Measurements from ENCODE around the gene PEX13.
"Not testable (repeated sequence)": the region's sequence is repeated elsewhere in the genome, so short reads cannot be mapped to it uniquely, and the experiment has no call there.

Gene PEX13

DNA sequence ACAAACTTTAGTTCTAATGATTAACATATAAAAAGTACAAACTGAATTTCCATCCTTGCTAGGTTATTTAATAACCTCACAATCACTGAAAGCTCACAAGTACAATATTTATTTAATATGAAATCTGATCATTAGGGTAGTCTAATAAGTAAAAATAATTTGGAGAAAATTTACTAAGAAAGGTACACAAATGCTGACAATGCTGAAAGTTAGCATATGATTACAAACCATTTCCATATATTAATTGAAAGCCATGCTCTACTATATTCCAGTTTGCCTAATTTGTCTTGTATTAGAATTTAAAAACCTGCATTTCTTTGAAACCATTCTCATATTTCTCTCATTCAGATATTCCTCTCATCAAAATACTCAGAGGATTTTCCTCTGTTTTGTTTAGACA is 8.2 kb upstream of the PEX13 start:
- no peak overlapping the region for H2AK5ac ChIP-seq (ENCODE audit: low read length)
- DNase-seq = no peak
- no peak overlapping the region for H2AFZ ChIP-seq (ENCODE audit: insufficient read depth, low read length, poor library complexity)
- no peak overlapping the region for H3K23ac ChIP-seq (ENCODE audit: low read length)
- no peaks in the 10 kb centered on the region for H3K9me3 ChIP-seq (ENCODE audit: insufficient read depth, low read depth, low read length)
- no peak overlapping the region for H2BK5ac ChIP-seq (ENCODE audit: low read depth, low read length, poor library complexity)
- no peaks in the 10 kb centered on the region for H3K27me3 ChIP-seq (ENCODE audit: insufficient read depth, low read length)
- no peak overlapping the region for H3K9ac ChIP-seq (ENCODE audit: low read length)
- H2BK12ac ChIP-seq (ENCODE audit: low read length) = no peak overlapping the region
- no peak overlapping the region for H4K12ac ChIP-seq (ENCODE audit: low read depth, low read length)
- H3K36me3 ChIP-seq (ENCODE audit: control insufficient read depth in 1 of 2, insufficient read depth in 2 of 2, low read length in 2 of 2) = peaks cover 0 to 3% of the 10 kb centered on the region in 2 experiments
- H3K79me2 ChIP-seq (ENCODE audit: control insufficient read depth, insufficient read depth, low read length, poor library complexity) = no peaks in the 10 kb centered on the region
- H3K14ac ChIP-seq (ENCODE audit: low read length) = no peak overlapping the region
- H4K8ac ChIP-seq (ENCODE audit: low read depth, low read length) = no peak overlapping the region
- H3K4ac ChIP-seq (ENCODE audit: low read depth, low read length) = no peak overlapping the region
- H4K91ac ChIP-seq (ENCODE audit: low read depth, low read length) = no peak overlapping the region
- no peak overlapping the region for H3K4me2 ChIP-seq (ENCODE audit: low read length)
- peaks cover 0 to 2% of the 10 kb centered on the region in 2 experiments for H3K4me1 ChIP-seq (ENCODE audit: control insufficient read depth in 1 of 2, insufficient read depth in 2 of 2, low read length in 2 of 2)
- no peak overlapping the region for H3K4me3 ChIP-seq (ENCODE audit: low read depth, low read length)
- no peak overlapping the region for H3K27ac ChIP-seq (ENCODE audit: low read depth, low read length)
- H3K79me1 ChIP-seq (ENCODE audit: low read length) = peaks cover 2% of the 10 kb centered on the region
- H2BK120ac ChIP-seq (ENCODE audit: insufficient read depth, low read length, poor library complexity) = no peak overlapping the region
- H3K18ac ChIP-seq (ENCODE audit: low read length) = no peak overlapping the region

DNA sequence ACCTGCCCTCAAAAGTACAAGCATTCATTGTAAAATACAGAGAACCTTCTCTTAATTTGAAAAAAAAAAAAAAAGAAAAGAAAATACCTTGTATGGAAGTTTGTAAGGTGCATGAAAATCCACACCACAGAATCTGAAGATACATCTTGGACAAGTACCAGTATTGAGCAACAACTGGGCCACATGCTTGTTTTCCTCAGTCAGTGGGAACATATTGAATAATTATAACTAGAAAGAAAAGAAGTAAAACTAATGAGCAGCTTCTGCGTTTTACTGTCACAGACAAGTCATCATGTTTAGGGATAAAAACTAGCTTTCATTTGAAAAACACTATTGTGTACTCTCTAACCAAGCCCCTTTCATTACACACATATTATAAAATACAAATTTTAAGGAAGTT is 5.8 kb upstream of the PEX13 start:
- Histone ChIP-seq H2BK120ac (ENCODE audit: insufficient read depth, low read length, poor library complexity) (no peak overlapping the region), H3K79me2 (ENCODE audit: control insufficient read depth, insufficient read depth, low read length, poor library complexity) (peaks cover 3% of the 10 kb centered on the region), H2AK5ac (ENCODE audit: low read length) (no peak overlapping the region), H3K27me3 (ENCODE audit: insufficient read depth, low read length) (no peaks in the 10 kb centered on the region), H4K8ac (ENCODE audit: low read depth, low read length) (no peak overlapping the region), H3K4me2 (ENCODE audit: low read length) (no peak overlapping the region), H3K9me3 (ENCODE audit: insufficient read depth, low read depth, low read length) (no peaks in the 10 kb centered on the region), H3K18ac (ENCODE audit: low read length) (no peak overlapping the region), H3K79me1 (ENCODE audit: low read length) (peaks cover 5% of the 10 kb centered on the region), H4K91ac (ENCODE audit: low read depth, low read length) (no peak overlapping the region), H3K36me3 (ENCODE audit: control insufficient read depth in 1 of 2, insufficient read depth in 2 of 2, low read length in 2 of 2) (peaks cover 0 to 3% of the 10 kb centered on the region in 2 experiments), H3K4ac (ENCODE audit: low read depth, low read length) (no peak overlapping the region), H3K9ac (ENCODE audit: low read length) (no peak overlapping the region), H2AFZ (ENCODE audit: insufficient read depth, low read length, poor library complexity) (no peak overlapping the region), H3K23ac (ENCODE audit: low read length) (no peak overlapping the region), H2BK12ac (ENCODE audit: low read length) (no peak overlapping the region), H3K14ac (ENCODE audit: low read length) (no peak overlapping the region), H2BK5ac (ENCODE audit: low read depth, low read length, poor library complexity) (no peak overlapping the region), H4K12ac (ENCODE audit: low read depth, low read length) (no peak overlapping the region), H3K4me1 (ENCODE audit: control insufficient read depth in 1 of 2, insufficient read depth in 2 of 2, low read length in 2 of 2) (peaks cover 0 to 2% of the 10 kb centered on the region in 2 experiments), H3K27ac (ENCODE audit: low read depth, low read length) (no peak overlapping the region), H3K4me3 (ENCODE audit: low read depth, low read length) (no peak overlapping the region)
- no CpG with 5 or more reads among the region's 1 CpG for WGBS (ENCODE audit: extremely low coverage, insufficient coverage, insufficient read length)
- DNase-seq = no peak

DNA sequence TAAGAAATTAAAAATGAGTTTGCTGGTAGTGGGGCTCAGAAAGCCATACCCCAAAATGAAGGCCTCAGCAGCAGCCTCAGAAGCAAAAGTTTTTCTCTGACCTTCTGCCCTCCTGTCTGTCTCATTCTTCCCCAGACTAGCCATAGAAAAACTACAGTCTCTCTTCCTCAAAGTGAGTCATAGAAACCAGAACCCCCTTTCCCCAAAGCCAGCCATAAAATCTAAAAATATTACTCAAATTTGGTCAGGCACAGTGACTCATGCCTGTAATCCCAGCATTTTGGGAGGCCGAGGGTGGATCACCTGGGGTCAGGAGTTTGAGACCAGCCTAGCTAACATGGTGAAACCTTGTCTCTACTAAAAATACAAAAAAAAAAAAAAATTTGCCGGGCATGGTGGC is 5.2 kb upstream of the PEX13 start:
- H3K9me3 ChIP-seq (ENCODE audit: insufficient read depth, low read depth, low read length); H3K23ac ChIP-seq (ENCODE audit: low read length); H3K9ac ChIP-seq (ENCODE audit: low read length); H2AFZ ChIP-seq (ENCODE audit: insufficient read depth, low read length, poor library complexity); H4K8ac ChIP-seq (ENCODE audit: low read depth, low read length); H3K27ac ChIP-seq (ENCODE audit: low read depth, low read length); H3K4ac ChIP-seq (ENCODE audit: low read depth, low read length); H2BK5ac ChIP-seq (ENCODE audit: low read depth, low read length, poor library complexity); H3K18ac ChIP-seq (ENCODE audit: low read length); H4K91ac ChIP-seq (ENCODE audit: low read depth, low read length); H2BK12ac ChIP-seq (ENCODE audit: low read length); H3K36me3 ChIP-seq (ENCODE audit: control insufficient read depth in 1 of 2, insufficient read depth in 2 of 2, low read length in 2 of 2); H3K27me3 ChIP-seq (ENCODE audit: insufficient read depth, low read length); H2AK5ac ChIP-seq (ENCODE audit: low read length); H3K4me3 ChIP-seq (ENCODE audit: low read depth, low read length); H3K4me1 ChIP-seq (ENCODE audit: control insufficient read depth in 1 of 2, insufficient read depth in 2 of 2, low read length in 2 of 2); H3K79me2 ChIP-seq (ENCODE audit: control insufficient read depth, insufficient read depth, low read length, poor library complexity); H3K4me2 ChIP-seq (ENCODE audit: low read length); H4K12ac ChIP-seq (ENCODE audit: low read depth, low read length); H3K14ac ChIP-seq (ENCODE audit: low read length); H2BK120ac ChIP-seq (ENCODE audit: insufficient read depth, low read length, poor library complexity): not testable (repeated sequence)
- DNase-seq = peak in 1 of 2 donors; percentile 33
- H3K79me1 ChIP-seq (ENCODE audit: low read length) = peaks cover 10% of the 10 kb centered on the region
- WGBS (ENCODE audit: extremely low coverage, insufficient coverage, insufficient read length) = no CpG with 5 or more reads among the region's 2 CpGs

DNA sequence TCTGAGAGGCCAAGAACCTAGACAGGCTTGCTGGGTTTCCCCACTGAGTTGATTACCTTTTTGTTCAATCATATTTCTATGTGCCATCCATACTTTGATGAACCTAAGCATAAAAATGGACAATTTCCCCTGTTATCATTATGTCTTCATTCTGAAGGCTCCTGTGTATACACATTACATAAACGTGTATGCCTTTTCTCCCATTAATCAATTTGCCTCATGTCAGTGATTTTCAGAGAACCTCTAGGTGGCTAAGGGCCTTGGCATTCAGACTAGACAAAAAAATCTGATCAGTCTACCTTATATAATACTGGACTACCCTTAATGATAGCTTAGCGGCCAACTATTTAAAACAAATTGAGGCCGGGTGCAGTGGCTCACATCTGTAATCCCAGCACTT is 4.1 kb upstream of the PEX13 start:
- peaks cover 17% of the 10 kb centered on the region for H3K79me1 ChIP-seq (ENCODE audit: low read length)
- no peak overlapping the region for H2AK5ac ChIP-seq (ENCODE audit: low read length)
- H2AFZ ChIP-seq (ENCODE audit: insufficient read depth, low read length, poor library complexity) = no peak overlapping the region
- no peak overlapping the region for H4K12ac ChIP-seq (ENCODE audit: low read depth, low read length)
- no peak overlapping the region for H2BK5ac ChIP-seq (ENCODE audit: low read depth, low read length, poor library complexity)
- peaks cover 0 to 3% of the 10 kb centered on the region in 2 experiments for H3K36me3 ChIP-seq (ENCODE audit: control insufficient read depth in 1 of 2, insufficient read depth in 2 of 2, low read length in 2 of 2)
- no peak overlapping the region for H4K8ac ChIP-seq (ENCODE audit: low read depth, low read length)
- no peak overlapping the region for H2BK120ac ChIP-seq (ENCODE audit: insufficient read depth, low read length, poor library complexity)
- H3K4me2 ChIP-seq (ENCODE audit: low read length) = no peak overlapping the region
- peaks cover 11% of the 10 kb centered on the region for H3K79me2 ChIP-seq (ENCODE audit: control insufficient read depth, insufficient read depth, low read length, poor library complexity)
- no peak overlapping the region for H2BK12ac ChIP-seq (ENCODE audit: low read length)
- no peak overlapping the region for H3K27ac ChIP-seq (ENCODE audit: low read depth, low read length)
- H3K4me1 ChIP-seq (ENCODE audit: control insufficient read depth in 1 of 2, insufficient read depth in 2 of 2, low read length in 2 of 2) = peaks cover 0 to 2% of the 10 kb centered on the region in 2 experiments
- H3K9me3 ChIP-seq (ENCODE audit: insufficient read depth, low read depth, low read length) = no peaks in the 10 kb centered on the region
- no peak overlapping the region for H4K91ac ChIP-seq (ENCODE audit: low read depth, low read length)
- DNase-seq = no peak
- H3K27me3 ChIP-seq (ENCODE audit: insufficient read depth, low read length) = no peaks in the 10 kb centered on the region
- H3K14ac ChIP-seq (ENCODE audit: low read length) = no peak overlapping the region
- H3K23ac ChIP-seq (ENCODE audit: low read length) = no peak overlapping the region
- no peak overlapping the region for H3K18ac ChIP-seq (ENCODE audit: low read length)
- no peak overlapping the region for H3K4me3 ChIP-seq (ENCODE audit: low read depth, low read length)
- no peak overlapping the region for H3K4ac ChIP-seq (ENCODE audit: low read depth, low read length)
- no CpG with 5 or more reads among the region's 3 CpGs for WGBS (ENCODE audit: extremely low coverage, insufficient coverage, insufficient read length)
- no peak overlapping the region for H3K9ac ChIP-seq (ENCODE audit: low read length)
